H4 (cell line): ENCODE data around the gene CFAP46. TPM values are rescaled to one million over a fixed set of nuclear protein-coding genes. Genes with fewer than 3 reads are reported as not detected.

ENCODE experiments used
- DNase-seq: peaks from one replicate; pipeline ENCODE4 v3.0.0-alpha.2; 2015; ENCODE audit warnings: low spot score
- total RNA-seq: library from RNA; depleted of rRNA; stranded (reverse); fragments of >200 nt; shearing (Covaris generic); gene quantifications from 2 replicates; pipeline ENCODE4 v1.2.3, GENCODE V29; 2014

Gene CFAP46
- total RNA-seq, 1 experiment from 2014 or later, result 4.8 TPM

GRCh38 chr10:132789659-132790148, 152.7 kb downstream of the CFAP46 start:
- DNase-seq, result no peak

GRCh38 chr10:132788831-132789219, 153.5 kb downstream of the CFAP46 start:
- DNase-seq, result no peak

DNA sequence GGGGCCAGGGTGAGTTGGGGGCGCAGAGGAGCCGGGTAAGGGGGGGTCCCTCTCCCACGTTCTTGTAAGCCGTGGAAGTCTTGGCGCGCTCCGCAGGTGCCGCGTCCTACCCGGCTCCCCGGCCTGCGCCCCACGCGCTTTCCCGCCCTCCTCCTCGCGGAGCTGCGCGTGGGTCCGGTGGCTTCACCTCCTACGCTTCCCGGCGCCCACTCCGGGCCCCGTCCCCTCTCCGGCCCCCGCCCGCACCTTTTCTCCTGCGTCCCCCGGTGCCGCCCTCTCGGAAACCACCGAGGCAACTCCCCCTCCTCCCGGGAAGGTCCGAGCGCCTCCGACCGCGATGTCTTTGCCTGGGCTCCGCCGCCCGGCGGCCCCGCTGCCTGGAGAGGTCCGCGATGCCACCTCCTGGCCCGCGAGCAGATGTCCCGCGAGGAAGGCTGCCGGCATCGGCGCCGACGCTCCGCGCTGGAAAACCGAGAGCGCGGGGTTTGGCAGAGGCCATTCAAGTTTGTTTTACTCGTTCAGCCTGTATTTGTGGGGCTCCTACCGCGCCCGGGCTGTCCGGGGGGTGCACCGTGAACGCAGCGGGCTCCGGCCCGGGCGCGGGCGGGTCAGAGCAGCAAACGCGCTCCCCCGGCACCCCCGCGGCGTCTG, 154.1 kb downstream of the CFAP46 start:
- DNase-seq, result no peak

GRCh38 chr10:132787495-132788179, 154.7 kb downstream of the CFAP46 start:
- no peak for DNase-seq

DNA sequence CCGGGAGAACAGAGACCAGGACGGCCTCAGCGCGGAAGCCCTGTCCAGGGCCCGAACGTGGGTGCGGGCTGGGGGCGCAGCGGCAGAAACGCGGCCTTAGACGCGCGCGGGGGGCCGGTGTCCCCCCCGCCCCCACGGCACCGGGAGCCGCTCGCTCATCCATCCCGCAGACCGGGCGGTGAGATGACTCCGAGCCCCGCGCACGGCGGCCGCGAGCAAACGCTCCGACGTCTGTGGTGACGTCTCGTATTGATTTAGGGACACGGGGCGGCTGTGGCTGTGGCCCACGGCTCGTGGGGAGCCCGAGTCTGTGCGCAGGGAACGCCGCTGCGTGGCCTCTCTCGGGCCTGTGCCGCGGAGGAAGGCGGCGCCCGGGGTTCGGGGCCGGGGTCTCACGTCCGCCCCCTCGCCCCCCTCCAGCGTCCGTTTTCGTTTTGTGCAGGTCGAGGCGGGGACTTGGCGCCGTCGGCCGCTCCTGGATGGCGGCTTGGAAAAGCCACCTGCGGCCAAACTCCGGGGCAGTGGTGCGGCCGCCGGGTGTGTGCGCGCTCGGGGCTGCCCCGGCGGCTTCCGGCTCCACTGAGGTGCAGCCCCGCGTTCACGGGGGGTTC, 155.4 kb downstream of the CFAP46 start:
- DNase-seq, result no peak

GRCh38 chr10:132786476-132786883, 155.9 kb downstream of the CFAP46 start:
- no peak for DNase-seq

DNA sequence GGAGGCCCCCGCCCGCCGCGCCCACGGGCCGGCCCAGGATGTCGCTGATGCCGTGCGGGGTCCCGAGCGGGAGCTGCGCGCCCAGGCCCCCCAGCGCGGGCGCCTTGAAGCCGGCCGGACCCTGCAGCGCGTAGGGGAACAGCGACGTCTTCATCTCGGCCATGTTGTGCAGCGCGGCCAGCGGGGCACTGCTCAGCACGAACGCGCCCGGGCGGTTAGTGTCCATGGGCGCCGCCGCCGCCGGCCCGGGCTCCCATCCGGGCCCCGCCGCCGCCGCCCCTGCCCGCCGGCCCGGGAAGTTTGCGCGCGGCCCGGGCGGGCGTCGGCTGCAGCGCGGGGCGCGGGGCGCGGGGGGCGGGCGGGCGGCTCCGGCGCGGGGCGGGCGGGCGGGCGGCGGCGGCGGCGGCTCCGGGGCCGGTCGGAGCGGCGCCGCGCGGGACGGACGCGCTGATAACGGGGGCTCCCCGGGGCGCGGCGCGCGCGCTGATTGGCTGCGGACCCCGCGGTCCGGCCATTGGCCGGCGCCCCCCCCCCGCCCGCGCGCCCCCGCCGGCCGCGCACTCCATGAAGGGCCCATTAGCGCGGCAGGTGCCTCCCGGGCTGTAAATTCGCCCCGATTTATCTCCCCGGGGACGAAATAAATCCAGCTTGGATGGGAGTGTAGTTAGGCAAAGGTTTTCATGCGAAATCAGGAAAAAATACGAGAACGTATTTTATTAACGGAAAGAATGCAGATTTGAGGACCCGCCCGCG, 156.5 kb downstream of the CFAP46 start, which contains the start of gene NKX6-2:
TSS of gene NKX6-2 (minus strand) at position 425 of the 753 bp plus-strand sequence. CDS start at position 226, 199 bp downstream.
- no peak for DNase-seq

DNA sequence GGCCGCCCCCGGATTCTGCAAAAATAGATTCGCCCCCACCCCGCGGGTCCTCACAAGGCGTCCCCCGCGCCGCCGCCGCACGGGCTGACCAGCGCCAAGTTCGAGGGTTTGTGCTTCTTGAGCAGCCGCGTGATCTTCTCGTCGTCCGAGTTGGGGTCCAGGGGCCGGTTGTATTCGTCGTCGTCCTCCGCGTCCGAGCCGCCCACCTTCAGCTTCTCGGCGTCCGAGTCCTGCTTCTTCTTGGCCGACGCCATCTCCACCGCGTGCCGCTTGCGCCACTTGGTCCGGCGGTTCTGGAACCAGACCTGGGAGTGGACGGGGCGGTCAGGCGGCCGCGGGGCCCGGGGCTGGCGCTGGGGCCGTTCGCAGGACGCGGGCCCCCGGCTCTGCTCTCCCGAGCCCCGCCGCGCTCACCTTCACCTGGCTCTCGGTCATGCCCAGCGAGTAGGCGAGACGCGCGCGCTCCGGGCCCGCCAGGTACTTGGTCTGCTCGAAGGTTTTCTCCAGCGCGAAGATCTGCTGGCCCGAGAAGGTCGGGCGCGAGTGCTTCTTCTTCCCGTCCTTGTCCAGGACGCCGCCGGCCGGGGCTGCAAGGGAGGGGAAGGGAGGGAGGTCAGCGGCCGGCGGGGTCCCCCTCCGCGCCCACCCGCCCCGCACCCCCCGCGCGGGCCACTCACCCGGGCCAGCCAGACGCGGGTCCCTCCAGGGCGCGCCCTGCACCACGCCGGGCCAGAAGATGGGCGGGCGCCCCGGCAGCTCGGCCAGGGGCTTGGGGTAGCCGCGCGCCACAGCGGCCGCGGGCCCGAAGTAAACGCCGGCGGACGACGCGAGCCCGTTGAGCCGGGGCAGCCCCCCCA, 157.3 kb downstream of the CFAP46 start:
- DNase-seq, result no peak

DNA sequence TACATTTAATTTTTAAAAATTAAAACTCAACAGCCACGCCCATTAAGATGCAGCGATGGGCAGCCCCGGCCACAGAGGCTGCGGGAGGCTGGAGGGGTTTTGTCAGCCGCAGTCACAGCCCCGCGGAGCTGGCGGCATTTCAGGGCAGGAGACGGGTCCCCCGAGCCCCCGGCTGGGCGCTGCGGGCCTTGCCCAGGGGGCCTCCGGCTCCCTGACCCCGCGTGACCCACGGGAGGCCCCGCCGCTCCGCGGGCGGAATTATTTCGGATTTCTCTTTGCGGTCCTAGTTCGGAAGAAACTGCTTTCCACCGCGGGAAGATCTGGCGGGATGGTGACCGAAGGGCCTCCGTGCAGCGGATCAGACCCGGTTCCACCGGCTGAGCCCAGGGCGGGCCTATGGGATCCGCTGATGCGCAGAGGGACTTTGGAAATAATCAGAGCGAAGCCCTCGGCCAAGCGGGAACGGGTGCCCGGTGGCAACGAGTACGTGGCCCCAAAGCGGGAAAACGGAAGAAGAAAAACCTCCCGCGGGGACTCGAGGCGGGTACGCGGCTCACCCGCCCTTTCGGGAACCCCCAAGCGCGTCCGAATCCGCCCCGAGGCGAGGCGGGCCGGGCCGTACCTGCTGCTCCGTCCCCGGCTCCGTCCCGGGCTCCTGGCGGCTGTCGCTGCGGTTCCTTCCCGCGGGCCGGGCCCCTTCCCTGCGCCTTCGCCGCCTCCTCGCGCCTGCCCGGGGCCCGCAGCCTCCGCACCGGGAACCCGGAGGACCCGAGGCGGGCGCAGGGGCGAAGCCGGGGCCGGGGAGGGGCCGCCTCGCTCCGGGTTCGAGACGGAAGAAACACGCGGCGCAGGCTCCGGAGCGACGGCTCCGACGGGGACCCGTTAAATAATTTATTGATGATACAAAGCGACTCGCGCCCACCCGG, 158.2 kb downstream of the CFAP46 start:
- DNase-seq, result no peak

- DNase-seq, result no peak
Measured at GRCh38 chr10:132783165-132783939, 159.0 kb downstream of the CFAP46 start.

GRCh38 chr10:132781556-132781955, 160.8 kb downstream of the CFAP46 start:
- no peak for DNase-seq

DNA sequence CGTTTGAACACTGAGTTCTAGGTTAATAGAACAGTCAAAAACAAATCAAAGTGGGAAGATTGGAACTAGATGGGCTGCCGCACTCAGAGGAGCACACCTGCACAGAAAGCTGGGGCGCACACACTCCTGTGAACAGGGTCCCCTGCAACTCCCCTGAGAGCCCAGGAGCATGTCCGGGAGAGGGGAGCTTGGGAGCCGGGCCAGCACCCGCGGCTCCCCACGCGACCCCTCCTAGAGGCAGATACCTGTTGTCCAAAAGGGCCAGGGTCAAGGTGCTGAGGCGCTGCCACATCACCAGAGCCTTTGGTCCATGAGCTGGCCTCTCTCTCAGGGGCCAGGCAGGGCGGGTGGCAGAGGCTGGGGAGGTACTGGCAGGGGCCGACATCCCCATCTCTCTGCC, 162.0 kb downstream of the CFAP46 start:
- DNase-seq, result no peak

DNA sequence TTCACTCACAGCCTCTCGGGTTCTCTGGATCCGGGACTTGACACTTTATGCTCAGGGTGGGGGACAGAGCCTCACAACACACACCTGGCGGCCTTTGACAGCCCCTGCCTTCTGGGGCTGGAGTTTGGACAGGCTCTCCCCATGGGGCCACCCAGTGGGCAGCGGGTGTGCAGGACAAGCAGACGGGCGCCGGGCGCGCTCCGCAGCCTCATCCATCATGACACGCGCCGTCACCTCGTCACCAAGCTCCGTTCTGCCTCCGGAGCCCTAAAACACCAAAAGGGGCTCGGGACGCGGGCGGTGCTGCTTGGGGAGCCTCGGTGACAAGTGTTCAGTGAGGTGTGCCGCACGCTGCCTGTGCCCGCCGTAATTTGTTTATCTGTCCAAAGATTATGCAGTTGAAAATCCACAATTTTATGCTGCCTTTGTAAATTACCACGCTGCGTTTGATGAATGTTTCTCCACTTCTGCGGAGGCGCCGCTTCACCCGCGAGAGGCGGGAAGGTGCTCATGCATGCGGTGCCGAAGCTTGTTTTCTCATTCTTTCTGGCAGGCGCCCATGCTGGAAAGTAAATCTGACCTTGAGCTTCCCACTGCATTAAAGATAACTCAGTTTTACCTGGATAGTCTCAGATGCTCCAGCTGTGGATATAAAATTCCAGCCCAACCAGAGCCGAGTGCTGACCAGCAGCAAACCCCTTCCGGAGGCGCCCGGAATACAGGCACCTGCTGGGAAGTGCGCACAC, 162.6 kb downstream of the CFAP46 start:
- no peak for DNase-seq

DNA sequence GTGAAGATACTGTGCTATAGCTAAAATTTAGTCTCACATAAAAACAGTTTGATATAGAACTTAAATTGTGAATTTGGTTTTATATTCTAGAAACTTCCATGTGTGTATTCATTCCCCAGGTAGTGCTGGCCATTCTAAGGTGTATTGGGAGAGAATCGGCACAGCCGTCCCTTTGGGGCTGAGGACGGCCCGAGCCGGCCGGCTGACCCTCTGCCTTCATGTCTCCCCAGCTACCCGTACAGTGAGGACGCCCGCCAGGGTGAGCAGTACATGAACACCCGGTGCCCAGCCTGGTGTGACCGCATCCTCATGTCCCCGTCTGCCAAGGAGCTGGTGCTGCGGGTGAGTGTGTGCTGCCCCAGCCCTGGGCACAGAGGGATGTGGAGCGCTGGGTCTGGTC, 164.9 kb downstream of the CFAP46 start:
- DNase-seq, result no peak

DNA sequence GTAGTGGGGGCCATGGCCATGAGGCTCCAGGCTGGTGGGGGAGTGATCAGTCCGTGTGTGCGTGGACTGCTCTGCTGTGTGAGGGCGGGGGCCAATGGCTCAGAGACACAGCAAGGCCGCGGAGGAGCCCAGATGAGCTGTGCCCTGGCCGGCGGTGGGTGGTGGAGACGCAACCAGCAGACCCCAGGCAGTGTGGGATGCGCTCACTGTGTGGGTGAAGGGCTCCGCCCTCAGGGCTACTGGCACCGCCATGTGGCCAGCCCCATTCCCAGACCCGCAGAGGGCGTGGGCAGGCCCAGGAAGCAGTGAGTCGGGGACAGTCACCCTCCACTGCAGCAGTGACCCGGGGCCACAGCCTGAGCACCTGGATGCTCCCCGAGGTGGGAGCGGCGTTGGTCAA, 165.5 kb downstream of the CFAP46 start:
- DNase-seq, result no peak

DNA sequence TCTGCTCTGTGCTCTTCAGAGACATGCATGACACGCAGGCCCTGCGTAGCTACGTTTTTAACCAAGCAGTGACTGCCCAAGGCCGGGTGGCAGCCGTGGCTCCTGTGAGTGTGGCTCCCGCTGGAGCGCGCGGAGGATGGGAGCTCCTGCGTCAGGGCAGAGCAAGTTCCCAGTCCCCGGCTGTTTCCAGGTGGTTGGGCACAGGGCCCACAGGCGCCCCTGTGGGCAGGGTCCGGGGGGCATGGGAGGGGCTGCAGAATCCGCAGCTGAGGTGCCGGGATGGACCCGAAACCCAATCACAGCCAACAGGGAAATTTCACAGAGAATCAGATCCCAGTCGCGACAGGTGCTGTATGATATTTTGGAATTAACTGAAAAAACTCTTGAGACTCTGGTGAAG, 166.2 kb downstream of the CFAP46 start:
- DNase-seq, result no peak

GRCh38 chr10:132774902-132775863, 167.2 kb downstream of the CFAP46 start:
- peak; percentile 16 for DNase-seq
